PFSK-1 (cell line): ENCODE results near the gene BFSP1.

Source experiments
- FOXP2 ChIP-seq: optimal IDR thresholded peaks from 2 replicates; pipeline ENCODE3; 2011; ENCODE audit warnings: borderline replicate concordance, control low read depth, inconsistent platforms; ENCODE audit not compliant: insufficient read depth; ENCODE audit errors: extremely low read length, extremely low read depth
- POLR2AphosphoS5 ChIP-seq: IDR thresholded peaks from 2 replicates; pipeline ENCODE4 v1.6.1; 2012; ENCODE audit warnings: low read depth, mild to moderate bottlenecking, control low read depth, low read length, moderate library complexity
- SIN3A ChIP-seq: IDR thresholded peaks from 2 replicates; pipeline ENCODE4 v1.6.1; 2012; ENCODE audit warnings: mild to moderate bottlenecking, low read length, moderate library complexity, borderline replicate concordance; ENCODE audit not compliant: insufficient read depth
- TAF1 ChIP-seq: IDR thresholded peaks from 2 replicates; pipeline ENCODE4 v1.6.1; 2012; ENCODE audit warnings: low read length, control low read depth, borderline replicate concordance; ENCODE audit not compliant: insufficient read depth
- TF ChIP-seq, protein P1 (sequence below), 2 experiments: IDR thresholded peaks; 2 replicates each; pipeline versions ENCODE4 v1.6.1 to v1.8.0; 2011 to 2012; ENCODE audit warnings: low read depth in 2 of 2, low read length in 2 of 2, control low read depth in 1 of 2, inconsistent platforms in 1 of 2, mild to moderate bottlenecking in 1 of 2, moderate library complexity in 1 of 2; ENCODE audit not compliant: insufficient read depth in 1 of 2

The BFSP1 gene

DNA sequence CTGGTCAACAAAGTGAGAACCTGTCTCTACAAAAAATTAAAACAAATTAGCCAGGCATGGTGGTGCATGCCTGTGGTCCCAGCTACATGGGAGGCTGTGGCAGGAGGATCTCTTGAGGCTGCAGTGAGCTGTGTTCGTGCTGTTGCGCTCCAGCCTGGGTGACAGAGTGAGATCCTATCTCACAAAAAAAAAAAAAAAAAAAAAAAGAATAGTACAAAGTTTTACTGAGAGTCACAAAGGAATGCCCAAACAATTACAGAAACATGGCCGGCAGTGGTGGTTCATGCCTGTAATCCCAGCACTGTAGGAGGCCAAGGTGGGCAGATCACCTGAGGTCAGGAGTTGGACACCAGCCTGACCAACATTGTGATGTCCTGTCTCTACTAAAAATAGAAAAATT is 23.9 kb upstream of the BFSP1 start:
- TF ChIP-seq TAF1 (no peak), SIN3A (no peak), POLR2AphosphoS5 (no peak), FOXP2 (no peak)
- TF ChIP-seq, protein P1, sequence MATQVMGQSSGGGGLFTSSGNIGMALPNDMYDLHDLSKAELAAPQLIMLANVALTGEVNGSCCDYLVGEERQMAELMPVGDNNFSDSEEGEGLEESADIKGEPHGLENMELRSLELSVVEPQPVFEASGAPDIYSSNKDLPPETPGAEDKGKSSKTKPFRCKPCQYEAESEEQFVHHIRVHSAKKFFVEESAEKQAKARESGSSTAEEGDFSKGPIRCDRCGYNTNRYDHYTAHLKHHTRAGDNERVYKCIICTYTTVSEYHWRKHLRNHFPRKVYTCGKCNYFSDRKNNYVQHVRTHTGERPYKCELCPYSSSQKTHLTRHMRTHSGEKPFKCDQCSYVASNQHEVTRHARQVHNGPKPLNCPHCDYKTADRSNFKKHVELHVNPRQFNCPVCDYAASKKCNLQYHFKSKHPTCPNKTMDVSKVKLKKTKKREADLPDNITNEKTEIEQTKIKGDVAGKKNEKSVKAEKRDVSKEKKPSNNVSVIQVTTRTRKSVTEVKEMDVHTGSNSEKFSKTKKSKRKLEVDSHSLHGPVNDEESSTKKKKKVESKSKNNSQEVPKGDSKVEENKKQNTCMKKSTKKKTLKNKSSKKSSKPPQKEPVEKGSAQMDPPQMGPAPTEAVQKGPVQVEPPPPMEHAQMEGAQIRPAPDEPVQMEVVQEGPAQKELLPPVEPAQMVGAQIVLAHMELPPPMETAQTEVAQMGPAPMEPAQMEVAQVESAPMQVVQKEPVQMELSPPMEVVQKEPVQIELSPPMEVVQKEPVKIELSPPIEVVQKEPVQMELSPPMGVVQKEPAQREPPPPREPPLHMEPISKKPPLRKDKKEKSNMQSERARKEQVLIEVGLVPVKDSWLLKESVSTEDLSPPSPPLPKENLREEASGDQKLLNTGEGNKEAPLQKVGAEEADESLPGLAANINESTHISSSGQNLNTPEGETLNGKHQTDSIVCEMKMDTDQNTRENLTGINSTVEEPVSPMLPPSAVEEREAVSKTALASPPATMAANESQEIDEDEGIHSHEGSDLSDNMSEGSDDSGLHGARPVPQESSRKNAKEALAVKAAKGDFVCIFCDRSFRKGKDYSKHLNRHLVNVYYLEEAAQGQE (IDR thresholded peaks at IDR 0.05; ENCODE audit: insufficient read depth in 1 of 2, low read depth in 2 of 2, low read length in 2 of 2), result no peak

DNA sequence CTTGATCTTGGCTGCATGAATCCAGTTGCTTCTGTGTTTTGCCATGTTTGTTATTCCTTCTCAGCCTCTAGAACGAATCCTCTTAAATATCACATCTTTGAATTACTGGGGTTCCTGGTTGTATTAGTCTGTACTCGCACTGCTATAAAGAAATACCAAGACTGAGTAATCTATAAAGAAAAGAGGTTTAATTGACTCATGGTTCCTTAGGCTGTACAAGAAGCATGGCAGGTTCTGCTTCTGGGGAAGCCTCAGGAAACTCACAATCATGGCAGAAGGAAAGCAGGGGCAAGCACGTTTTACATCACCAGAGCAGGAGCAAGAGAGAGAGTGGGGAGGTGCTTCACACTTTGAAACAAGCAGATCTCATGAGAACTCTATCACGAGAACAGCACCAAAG is 18.0 kb upstream of the BFSP1 start:
- TF ChIP-seq SIN3A (no peak), POLR2AphosphoS5 (no peak), TAF1 (no peak), FOXP2 (no peak)
- TF ChIP-seq, protein P1 (IDR thresholded peaks at IDR 0.05; ENCODE audit: insufficient read depth in 1 of 2, low read depth in 2 of 2, low read length in 2 of 2), result no peak

DNA sequence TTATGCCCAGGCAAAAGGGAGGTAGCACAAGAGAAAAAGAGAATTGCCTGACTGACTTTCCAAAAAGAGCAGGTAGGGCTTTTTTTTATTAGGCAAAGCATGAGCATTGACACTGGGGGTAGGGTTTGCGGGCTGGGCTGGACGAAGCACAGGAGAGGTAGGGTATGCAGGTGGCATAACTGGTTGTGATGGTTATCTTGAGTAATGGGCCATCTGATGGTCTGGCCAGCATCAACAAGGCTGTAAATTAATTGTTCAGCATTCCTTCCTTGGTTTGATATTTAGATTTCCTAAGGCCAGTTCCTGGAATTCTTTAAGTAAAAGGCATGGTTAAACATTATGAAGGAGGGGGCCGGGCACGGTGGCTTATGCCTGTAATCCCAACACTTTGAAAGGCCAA is 13.9 kb upstream of the BFSP1 start:
- TF ChIP-seq, protein P1 (IDR thresholded peaks at IDR 0.05; ENCODE audit: insufficient read depth in 1 of 2, low read depth in 2 of 2, low read length in 2 of 2), result no peak
- no peak for TF ChIP-seq POLR2AphosphoS5

DNA sequence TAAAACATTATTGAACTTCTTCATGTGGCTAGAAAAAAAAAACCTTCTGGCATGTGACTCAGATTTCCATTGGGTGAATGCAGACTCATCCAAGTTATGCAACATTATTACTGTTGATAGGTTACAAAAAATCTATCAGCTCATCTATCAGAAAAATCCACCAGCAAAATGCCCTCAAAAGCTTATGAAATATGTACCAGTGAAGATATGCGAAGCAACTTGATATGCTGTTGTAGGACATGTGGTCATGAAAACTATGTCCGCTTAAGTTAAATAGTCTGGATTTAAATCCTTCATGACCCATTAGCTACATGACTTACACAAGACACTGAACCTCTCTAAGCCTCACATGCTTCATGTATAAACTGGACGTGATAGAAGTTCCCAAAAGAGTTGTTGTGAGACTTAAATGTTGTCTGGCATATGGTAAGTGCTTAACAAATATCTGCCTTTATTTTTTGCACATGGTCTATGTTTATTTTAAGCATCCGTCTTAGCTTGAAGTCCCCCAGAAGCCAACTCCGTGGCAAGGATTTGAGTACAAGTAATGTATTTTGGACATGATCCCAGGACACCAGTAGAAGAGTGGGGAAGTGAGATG is 12.5 kb upstream of the BFSP1 start:
- TF ChIP-seq FOXP2 (no peak), SIN3A (no peak), TAF1 (no peak), POLR2AphosphoS5 (no peak)
- TF ChIP-seq, protein P1 (IDR thresholded peaks at IDR 0.05; ENCODE audit: insufficient read depth in 1 of 2, low read depth in 2 of 2, low read length in 2 of 2), result no peak

DNA sequence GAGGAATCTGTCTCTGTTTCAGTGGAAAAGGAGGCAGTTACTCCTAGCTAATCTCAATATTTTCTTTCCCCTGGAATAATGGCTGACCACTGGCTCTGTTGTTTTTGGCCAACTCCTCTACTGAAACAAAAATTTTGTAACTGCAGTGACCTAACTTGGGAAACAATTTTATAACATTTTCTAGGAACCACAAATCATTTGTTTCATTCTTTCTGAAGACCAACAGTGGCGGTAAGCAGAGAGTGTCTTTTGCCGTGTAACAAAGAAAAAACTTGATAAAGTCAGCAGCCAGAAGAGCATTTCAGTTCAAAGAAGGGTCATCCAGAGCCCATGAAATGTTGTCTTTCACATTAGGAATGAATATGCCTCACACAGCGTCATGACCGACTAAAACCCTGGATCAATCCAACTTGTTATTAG is 11.8 kb upstream of the BFSP1 start:
- TF ChIP-seq POLR2AphosphoS5, result no peak
- no peak for TF ChIP-seq FOXP2
- TF ChIP-seq TAF1, result no peak; the same call in 1 of the 2 replicates
- TF ChIP-seq, protein P1 (IDR thresholded peaks at IDR 0.05; ENCODE audit: insufficient read depth in 1 of 2, low read depth in 2 of 2, low read length in 2 of 2), result no peak
